Gastroesophageal sphincter (tissue), 4 donors: ENCODE measurements around the gene WDR45B. TPM values are rescaled to one million over a fixed set of nuclear protein-coding genes. Genes with fewer than 3 reads are reported as not detected.
A peak's percentile ranks its signal among the peaks of the same experiment; 100 is the strongest.
"Not testable (repeated sequence)": the region's sequence is repeated elsewhere in the genome, so short reads cannot be mapped to it uniquely, and the experiment has no call there.

ENCODE experiments used
- ATAC-seq: fragments of 150-250 bp; one replicate; pipeline ENCODE4 v1.9.1; 2016; ENCODE audit warnings: mild to moderate bottlenecking, moderate library complexity
- H3K27ac ChIP-seq, 4 donors: fragments of 200-600 bp; sonication (generic) in 3 of 4; 1 replicate in 3 of 4; 2 replicates in 1 of 4; pipeline ENCODE4 v1.5.1; 2016 to 2019
- H3K27me3 ChIP-seq: fragments of 200-600 bp; sonication (generic); one replicate; pipeline ENCODE4 v1.5.1; 2019
- H3K36me3 ChIP-seq, 2 donors: fragments of 200-600 bp; sonication (generic); one replicate each; pipeline ENCODE4 v1.5.1; 2019; ENCODE audit warnings: control low read depth in 1 of 2
- H3K4me1 ChIP-seq, 3 donors: fragments of 200-600 bp; sonication (generic); 1 replicate in 2 of 3; 2 replicates in 1 of 3; pipeline ENCODE4 v1.5.1; 2016 to 2019; ENCODE audit warnings: control low read depth in 2 of 3
- H3K4me3 ChIP-seq, 2 donors: fragments of 200-600 bp; sonication (generic); one replicate each; pipeline ENCODE4 v1.5.1; 2019; ENCODE audit warnings: mild to moderate bottlenecking in 1 of 2, moderate library complexity in 1 of 2
- H3K9me3 ChIP-seq, 3 donors: fragments of 200-600 bp; sonication (generic); one replicate each; pipeline ENCODE4 v1.5.1; 2017 to 2019; ENCODE audit warnings: control low read depth in 2 of 3
- CTCF ChIP-seq, 4 experiments: fragments of 200-600 bp in 2 of 4; fragments of 450-650 bp in 2 of 4; sonication (generic) in 1 of 4; IDR thresholded peaks; one replicate each; pipeline ENCODE4 v1.5.1; 2017 to 2019; ENCODE audit warnings: antibody characterized with exemption in 4 of 4, mild to moderate bottlenecking in 2 of 4, moderate library complexity in 2 of 4
- EP300 ChIP-seq: sonication (generic); formaldehyde crosslinking; IDR thresholded peaks from one replicate; pipeline ENCODE4 v1.6.1; 2017; ENCODE audit warnings: antibody characterized with exemption, mild to moderate bottlenecking
- POLR2A ChIP-seq, 2 donors: fragments of 450-650 bp; IDR thresholded peaks; one replicate each; pipeline ENCODE4 v1.6.1; 2017; ENCODE audit warnings: antibody characterized with exemption in 2 of 2, mild to moderate bottlenecking in 2 of 2, moderate library complexity in 1 of 2
- POLR2AphosphoS5 ChIP-seq: sonication (generic); formaldehyde crosslinking; IDR thresholded peaks from one replicate; pipeline ENCODE4 v1.6.1; 2017; ENCODE audit warnings: antibody characterized with exemption
- WGBS, 2 donors: methylation state at CpG; one replicate each; pipeline ENCODE4 v1.1.5; 2018; ENCODE audit warnings: low coverage in 1 of 2; 5-methylcytosine and 5-hydroxymethylcytosine counted together
- total RNA-seq, 4 donors: library from RNA; depleted of rRNA; stranded (reverse); fragments of >200 nt; gene quantifications; one replicate each; pipeline ENCODE4 v1.1.0, GENCODE V29; 2016

Gene WDR45B
- total RNA-seq, 4 donors from 2014 or later = 70.8 to 77.4 (median 76.4) TPM

- Histone ChIP-seq H3K27me3 (no peaks in the 10 kb centered on the region), H3K4me3 (no peak overlapping the region), H3K27ac (no peak overlapping the region), H3K4me1 (no peaks in the 10 kb centered on the region), H3K9me3 (no peaks in the 10 kb centered on the region), H3K36me3 (peaks cover 0 to 69% of the 10 kb centered on the region in 2 donors)
- 75 to 90% methylated on average over 4 to 13 of the region's 16 CpGs for WGBS, 2 donors
- ATAC-seq = no peak
- TF ChIP-seq POLR2A (IDR thresholded peaks at IDR 0.05) (no peak), POLR2AphosphoS5 (no peak), EP300 (no peak), CTCF (IDR thresholded peaks at IDR 0.05) (no peak)
Observed at GRCh38 chr17:82656266-82656665, 8.0 kb upstream of the WDR45B start.

GRCh38 chr17:82655523-82655922, 7.3 kb upstream of the WDR45B start:
- TF ChIP-seq EP300 = no peak
- Histone ChIP-seq H3K4me3 (no peak overlapping the region), H3K36me3 (peaks cover 0 to 62% of the 10 kb centered on the region in 2 donors), H3K4me1 (no peaks in the 10 kb centered on the region), H3K27ac (peak overlapping the region in 1 of 4 donors; percentile 37), H3K9me3 (no peaks in the 10 kb centered on the region), H3K27me3 (no peaks in the 10 kb centered on the region)
- ATAC-seq = no peak
- 67 to 80% methylated on average over 2 to 13 of the region's 13 CpGs for WGBS, 2 donors

GRCh38 chr17:82655038-82655479, 6.8 kb upstream of the WDR45B start:
- peaks cover 0 to 58% of the 10 kb centered on the region in 2 donors for H3K36me3 ChIP-seq
- WGBS, 2 donors = 68 to 84% methylated on average over 7 to 14 of the region's 15 CpGs
- no peak for ATAC-seq
- H3K9me3 ChIP-seq = no peaks in the 10 kb centered on the region
- H3K27ac ChIP-seq = peak overlapping the region in 1 of 4 donors; percentile 37
- H3K4me1 ChIP-seq = no peaks in the 10 kb centered on the region
- no peak overlapping the region for H3K4me3 ChIP-seq
- H3K27me3 ChIP-seq = no peaks in the 10 kb centered on the region
- no peak for TF ChIP-seq CTCF (IDR thresholded peaks at IDR 0.05)
- TF ChIP-seq POLR2A (IDR thresholded peaks at IDR 0.05) = no peak

GRCh38 chr17:82654611-82655010, 6.4 kb upstream of the WDR45B start:
- 66 to 100% methylated on average over 2 to 4 of the region's 6 CpGs for WGBS, 2 donors
- ATAC-seq, H3K4me1 ChIP-seq, H3K9me3 ChIP-seq, H3K27me3 ChIP-seq, H3K4me3 ChIP-seq: not testable (repeated sequence)
- Histone ChIP-seq H3K27ac (peak overlapping the region in 1 of 4 donors; percentile 37), H3K36me3 (peaks cover 0 to 53% of the 10 kb centered on the region in 2 donors)

GRCh38 chr17:82653651-82654528, 5.6 kb upstream of the WDR45B start:
- Histone ChIP-seq H3K27me3 (no peaks in the 10 kb centered on the region), H3K36me3 (peaks cover 0 to 46% of the 10 kb centered on the region in 2 donors), H3K4me3 (no peak overlapping the region), H3K4me1 (peaks cover 0 to 8% (median 0%) of the 10 kb centered on the region in 3 donors), H3K9me3 (no peaks in the 10 kb centered on the region), H3K27ac (no peak overlapping the region)
- 83% methylated on average over 5 to 8 of the region's 30 CpGs for WGBS, 2 donors
- TF ChIP-seq CTCF (IDR thresholded peaks at IDR 0.05) = no peak
- no peak for TF ChIP-seq EP300
- TF ChIP-seq POLR2AphosphoS5 = no peak
- no peak for TF ChIP-seq POLR2A (IDR thresholded peaks at IDR 0.05)
- no peak for ATAC-seq

- no peaks in the 10 kb centered on the region for H3K27me3 ChIP-seq
- WGBS, 2 donors = 73 to 88% methylated on average over 4 to 6 of the region's 10 CpGs
- H3K36me3 ChIP-seq = peaks cover 0 to 14% of the 10 kb centered on the region in 2 donors
- TF ChIP-seq POLR2AphosphoS5 (no peak), POLR2A (IDR thresholded peaks at IDR 0.05) (no peak), EP300 (no peak), CTCF (IDR thresholded peaks at IDR 0.05) (no peak)
- peaks cover 4 to 30% (median 12%) of the 10 kb centered on the region in 3 donors for H3K4me1 ChIP-seq
- H3K9me3 ChIP-seq = no peaks in the 10 kb centered on the region
- ATAC-seq = no peak
- H3K4me3 ChIP-seq = no peak overlapping the region
- H3K27ac ChIP-seq = no peak overlapping the region
Observed at GRCh38 chr17:82650723-82651122, 2.5 kb upstream of the WDR45B start.
